ENCODE data around the gene IER5. TPM values are rescaled to one million over a fixed set of nuclear protein-coding genes. Genes with fewer than 3 reads are reported as not detected.
"Not testable (repeated sequence)": the region's sequence is repeated elsewhere in the genome, so short reads cannot be mapped to it uniquely, and the experiment has no call there.

IER5 gene
- 18.0 TPM for total RNA-seq (ENCODE audit: unreplicated experiment)
- long read RNA-seq, full-length matches to known transcripts = 3 of 3 reads
- long read RNA-seq, partial matches to known transcripts = 0 of 3 reads
- long read RNA-seq, other reads (novel, unspliced or antisense) = 0 of 3 reads

DNA sequence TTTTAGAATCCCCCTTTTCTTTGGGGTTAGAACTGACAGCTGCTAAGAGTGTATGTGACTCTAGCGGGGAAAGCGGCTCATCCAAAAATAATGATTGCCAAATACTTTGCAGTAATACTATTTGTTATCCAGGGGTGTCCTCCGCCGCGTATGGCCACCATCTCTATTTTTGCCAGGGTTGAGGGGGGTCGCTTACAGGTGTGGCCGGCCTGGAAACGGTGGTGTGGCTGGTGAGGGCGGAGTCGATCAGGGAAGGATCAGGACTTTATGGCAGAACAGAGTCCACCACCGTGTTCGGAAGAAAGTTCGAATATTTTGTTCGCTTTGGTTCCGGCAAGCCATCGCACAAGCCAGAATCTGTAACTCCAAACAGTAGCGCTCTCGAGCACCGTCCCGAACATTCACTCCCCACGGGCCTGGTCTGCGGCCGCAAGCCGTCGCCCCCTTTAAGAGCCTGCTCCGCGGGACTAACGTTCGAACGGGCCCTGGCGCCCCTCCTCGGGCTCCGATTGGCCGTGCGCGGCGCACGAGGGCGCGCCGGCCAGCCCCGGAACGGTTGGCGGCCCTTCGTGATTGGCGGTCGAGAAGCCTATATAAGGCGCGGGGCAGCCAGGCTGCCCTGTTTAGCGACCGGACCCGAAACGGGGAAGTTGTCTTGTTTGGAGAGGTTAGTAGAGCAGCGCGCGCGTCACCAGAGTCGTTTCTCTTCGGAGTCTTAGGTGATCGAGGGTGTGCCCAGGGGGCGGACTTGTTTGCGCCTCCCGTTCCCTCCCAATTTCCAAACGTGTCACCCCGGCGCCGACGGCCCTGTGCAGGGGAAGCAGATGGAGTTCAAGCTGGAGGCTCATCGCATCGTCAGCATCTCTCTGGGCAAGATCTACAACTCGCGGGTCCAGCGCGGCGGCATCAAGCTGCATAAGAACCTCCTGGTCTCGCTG, at the start of gene IER5:
Gene IER5 (plus strand): TSS at position 622 of the 938 bp plus-strand sequence. CDS start 203 bp downstream, at position 825.
- TF ChIP-seq, protein P1, sequence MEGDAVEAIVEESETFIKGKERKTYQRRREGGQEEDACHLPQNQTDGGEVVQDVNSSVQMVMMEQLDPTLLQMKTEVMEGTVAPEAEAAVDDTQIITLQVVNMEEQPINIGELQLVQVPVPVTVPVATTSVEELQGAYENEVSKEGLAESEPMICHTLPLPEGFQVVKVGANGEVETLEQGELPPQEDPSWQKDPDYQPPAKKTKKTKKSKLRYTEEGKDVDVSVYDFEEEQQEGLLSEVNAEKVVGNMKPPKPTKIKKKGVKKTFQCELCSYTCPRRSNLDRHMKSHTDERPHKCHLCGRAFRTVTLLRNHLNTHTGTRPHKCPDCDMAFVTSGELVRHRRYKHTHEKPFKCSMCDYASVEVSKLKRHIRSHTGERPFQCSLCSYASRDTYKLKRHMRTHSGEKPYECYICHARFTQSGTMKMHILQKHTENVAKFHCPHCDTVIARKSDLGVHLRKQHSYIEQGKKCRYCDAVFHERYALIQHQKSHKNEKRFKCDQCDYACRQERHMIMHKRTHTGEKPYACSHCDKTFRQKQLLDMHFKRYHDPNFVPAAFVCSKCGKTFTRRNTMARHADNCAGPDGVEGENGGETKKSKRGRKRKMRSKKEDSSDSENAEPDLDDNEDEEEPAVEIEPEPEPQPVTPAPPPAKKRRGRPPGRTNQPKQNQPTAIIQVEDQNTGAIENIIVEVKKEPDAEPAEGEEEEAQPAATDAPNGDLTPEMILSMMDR (IDR thresholded peaks at IDR 0.05; ENCODE audit: unreplicated experiment) = no peak
- peaks cover 10% of the 10 kb centered on the region for H3K36me3 Mint-ChIP-seq (ENCODE audit: low read depth, unreplicated experiment)
- H3K27me3 Mint-ChIP-seq (ENCODE audit: unreplicated experiment) = peaks cover 23% of the 10 kb centered on the region
- H3K27ac Mint-ChIP-seq (ENCODE audit: unreplicated experiment) = peak within 1 kb of the TSS; percentile 99
- H3K9me3 Mint-ChIP-seq (ENCODE audit: unreplicated experiment) = no peaks in the 10 kb centered on the region
- peaks cover 27% of the 10 kb centered on the region for H3K4me1 Mint-ChIP-seq (ENCODE audit: unreplicated experiment)
- peak within 1 kb of the TSS; percentile 100 for H3K4me3 Mint-ChIP-seq (ENCODE audit: unreplicated experiment)
- DNase-seq (ENCODE audit: low spot score) = peak; percentile 98

DNA sequence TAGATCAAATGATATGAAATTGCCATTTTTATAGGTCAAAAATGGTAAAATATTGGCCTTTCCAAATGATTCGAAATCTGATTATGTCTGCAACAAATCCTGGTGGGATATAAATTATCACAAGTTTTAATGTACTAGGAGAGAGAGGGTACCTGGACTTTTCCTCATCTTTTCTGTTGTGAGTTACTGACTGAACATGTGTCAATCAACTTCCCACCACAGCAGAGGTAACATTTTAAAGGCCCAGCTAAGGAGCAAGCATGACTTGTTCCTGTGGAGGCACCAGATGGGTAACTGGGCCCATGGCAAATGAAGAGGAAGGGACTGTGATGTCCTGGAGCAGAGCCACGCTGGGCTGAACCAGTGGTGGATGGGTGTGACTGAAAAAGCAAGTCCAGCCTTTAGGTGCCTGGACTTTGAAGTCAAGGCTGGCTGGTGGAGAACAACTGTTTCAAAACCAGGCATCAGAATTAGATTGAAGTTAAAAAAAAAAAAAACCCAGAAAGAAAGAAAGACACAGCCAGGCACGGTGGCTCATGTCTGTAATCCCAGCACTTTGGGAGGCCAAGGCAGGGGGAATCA, 48.1 kb upstream of the IER5 start:
- H3K27me3 Mint-ChIP-seq (ENCODE audit: unreplicated experiment) = peaks cover 1% of the 10 kb centered on the region
- no peak overlapping the region for H3K4me3 Mint-ChIP-seq (ENCODE audit: unreplicated experiment)
- no peak for DNase-seq (ENCODE audit: low spot score)
- TF ChIP-seq, protein P1 (IDR thresholded peaks at IDR 0.05; ENCODE audit: unreplicated experiment) = no peak
- H3K9me3 Mint-ChIP-seq (ENCODE audit: unreplicated experiment) = no peaks in the 10 kb centered on the region
- peaks cover 3% of the 10 kb centered on the region for H3K4me1 Mint-ChIP-seq (ENCODE audit: unreplicated experiment)
- H3K27ac Mint-ChIP-seq (ENCODE audit: unreplicated experiment) = no peak overlapping the region
- no peaks in the 10 kb centered on the region for H3K36me3 Mint-ChIP-seq (ENCODE audit: low read depth, unreplicated experiment)

DNA sequence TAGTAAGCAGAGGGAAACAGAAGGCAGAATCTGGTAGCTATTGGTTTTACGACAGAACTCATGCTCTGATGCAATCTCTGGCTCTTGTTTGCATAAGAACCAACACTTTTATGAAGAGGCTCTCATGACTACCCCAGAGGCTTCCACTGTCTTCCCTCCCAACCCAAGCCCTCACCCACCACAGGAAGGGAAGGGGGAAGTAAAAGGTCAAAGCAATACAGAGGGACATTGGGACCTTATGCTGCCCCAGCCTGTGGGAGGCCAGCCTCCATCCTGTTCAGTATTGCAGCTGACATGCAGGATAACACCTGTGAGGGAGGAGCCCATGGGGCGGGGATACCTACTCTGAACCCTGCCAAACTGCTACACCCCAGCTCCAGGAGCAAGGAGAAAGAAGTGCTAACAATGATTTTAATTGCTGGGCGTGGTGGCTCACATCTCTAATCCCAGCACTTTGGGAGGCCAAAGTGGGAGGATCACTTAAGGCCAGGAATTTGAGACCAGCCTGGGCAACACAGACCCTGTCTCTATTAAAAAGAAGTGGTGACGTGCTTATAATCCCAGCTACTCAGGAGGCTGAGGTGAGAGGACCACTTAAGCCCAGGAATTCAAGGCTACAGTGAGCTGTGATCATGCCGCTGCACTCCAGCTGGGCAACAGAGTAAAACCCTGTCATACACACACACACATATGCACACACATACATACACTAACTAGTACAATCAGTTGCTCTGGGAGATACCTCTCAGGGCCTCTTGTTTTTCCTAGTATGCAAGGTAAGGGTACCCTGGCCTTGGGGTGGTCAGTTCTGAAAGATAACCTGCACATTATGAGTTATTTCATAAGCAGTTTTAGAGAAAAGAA, 45.2 kb upstream of the IER5 start:
- no peak for DNase-seq (ENCODE audit: low spot score)
- TF ChIP-seq, protein P1 (IDR thresholded peaks at IDR 0.05; ENCODE audit: unreplicated experiment) = no peak
- Mint-ChIP-seq H3K4me1 (ENCODE audit: unreplicated experiment) (peaks cover 3% of the 10 kb centered on the region), H3K27ac (ENCODE audit: unreplicated experiment) (no peak overlapping the region), H3K4me3 (ENCODE audit: unreplicated experiment) (no peak overlapping the region), H3K27me3 (ENCODE audit: unreplicated experiment) (peaks cover 1% of the 10 kb centered on the region), H3K9me3 (ENCODE audit: unreplicated experiment) (no peaks in the 10 kb centered on the region), H3K36me3 (ENCODE audit: low read depth, unreplicated experiment) (peaks cover 5% of the 10 kb centered on the region)

DNA sequence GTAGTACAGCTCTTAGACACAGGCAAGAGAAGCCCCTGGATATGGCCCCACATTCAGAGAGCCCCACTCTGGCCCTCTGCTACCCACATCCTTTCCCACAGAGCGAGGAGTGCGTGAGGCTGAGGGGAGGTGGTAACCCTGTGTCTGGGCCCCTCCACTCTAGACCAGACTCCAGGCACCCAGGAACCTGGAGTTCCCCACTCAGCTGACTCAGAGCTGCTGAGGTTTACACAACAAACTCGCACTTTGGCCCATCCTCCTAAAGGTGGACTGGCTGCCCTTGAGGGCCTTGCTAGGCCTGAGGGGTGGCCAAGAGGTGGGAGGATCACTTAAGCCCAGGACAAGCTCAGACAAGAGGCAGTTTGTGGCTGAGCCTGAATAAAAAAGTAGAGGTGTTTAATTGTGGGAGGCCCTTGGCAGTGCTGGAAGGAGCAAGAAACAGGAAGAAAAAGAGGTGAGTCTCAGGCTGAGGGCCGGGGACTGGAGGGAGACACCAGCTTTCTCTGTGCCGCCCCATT, 44.0 kb upstream of the IER5 start:
- H3K27me3 Mint-ChIP-seq (ENCODE audit: unreplicated experiment) = peaks cover 1% of the 10 kb centered on the region
- TF ChIP-seq, protein P1 (IDR thresholded peaks at IDR 0.05; ENCODE audit: unreplicated experiment) = no peak
- no peak overlapping the region for H3K27ac Mint-ChIP-seq (ENCODE audit: unreplicated experiment)
- H3K4me3 Mint-ChIP-seq (ENCODE audit: unreplicated experiment) = no peak overlapping the region
- H3K4me1 Mint-ChIP-seq (ENCODE audit: unreplicated experiment) = peaks cover 8% of the 10 kb centered on the region
- H3K9me3 Mint-ChIP-seq (ENCODE audit: unreplicated experiment) = no peaks in the 10 kb centered on the region
- peaks cover 5% of the 10 kb centered on the region for H3K36me3 Mint-ChIP-seq (ENCODE audit: low read depth, unreplicated experiment)
- DNase-seq (ENCODE audit: low spot score) = no peak

DNA sequence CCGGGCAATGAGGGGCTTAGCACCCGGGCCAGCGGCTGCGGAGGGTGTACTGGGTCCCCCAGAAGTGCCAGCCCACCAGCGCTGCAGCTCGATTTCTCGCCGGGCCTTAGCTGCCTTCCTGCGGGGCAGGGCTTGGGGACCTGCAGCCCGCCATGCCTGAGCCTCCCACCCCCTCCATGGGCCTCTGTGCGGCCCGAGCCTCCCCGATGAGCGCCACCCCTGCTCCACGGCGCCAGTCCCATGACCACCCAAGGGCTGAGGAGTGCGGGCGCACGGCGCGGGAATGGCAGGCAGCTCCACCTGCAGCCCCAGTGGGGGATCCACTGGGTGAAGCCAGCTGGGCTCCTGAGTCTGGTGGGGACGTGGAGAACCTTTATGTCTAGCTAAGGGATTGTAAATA, 42.6 kb upstream of the IER5 start:
- not testable (repeated sequence) for H3K4me3 Mint-ChIP-seq (ENCODE audit: unreplicated experiment); DNase-seq (ENCODE audit: low spot score); H3K27me3 Mint-ChIP-seq (ENCODE audit: unreplicated experiment); H3K27ac Mint-ChIP-seq (ENCODE audit: unreplicated experiment); H3K9me3 Mint-ChIP-seq (ENCODE audit: unreplicated experiment); H3K36me3 Mint-ChIP-seq (ENCODE audit: low read depth, unreplicated experiment)
- peaks cover 17% of the 10 kb centered on the region for H3K4me1 Mint-ChIP-seq (ENCODE audit: unreplicated experiment)
